GM21825 (cell line): ENCODE measurements around the gene CAPN5.

Experiments used
- ATAC-seq: cut with Tn5 transposase; IDR thresholded peaks from one replicate; pipeline ENCODE4 v1.9.1; 2021; ENCODE audit warnings: mild to moderate bottlenecking, moderate library complexity; ENCODE audit not compliant: unreplicated experiment

CAPN5 gene

DNA sequence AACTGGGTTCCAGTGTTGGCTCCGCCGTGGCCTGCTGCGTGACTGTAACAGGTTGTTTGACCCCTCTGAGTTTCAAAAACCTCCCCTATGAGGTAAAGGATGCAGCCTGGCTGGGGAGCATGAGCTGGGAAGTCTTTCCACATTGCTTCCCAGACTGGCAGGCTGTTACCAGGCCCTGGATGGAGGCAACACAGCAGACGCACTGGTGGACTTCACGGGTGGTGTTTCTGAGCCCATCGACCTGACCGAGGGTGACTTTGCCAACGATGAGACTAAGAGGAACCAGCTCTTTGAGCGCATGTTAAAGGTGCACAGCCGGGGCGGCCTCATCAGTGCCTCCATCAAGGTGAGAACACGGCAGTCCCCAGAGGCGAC is 47.3 kb downstream of the CAPN5 start:
- no peak for ATAC-seq

DNA sequence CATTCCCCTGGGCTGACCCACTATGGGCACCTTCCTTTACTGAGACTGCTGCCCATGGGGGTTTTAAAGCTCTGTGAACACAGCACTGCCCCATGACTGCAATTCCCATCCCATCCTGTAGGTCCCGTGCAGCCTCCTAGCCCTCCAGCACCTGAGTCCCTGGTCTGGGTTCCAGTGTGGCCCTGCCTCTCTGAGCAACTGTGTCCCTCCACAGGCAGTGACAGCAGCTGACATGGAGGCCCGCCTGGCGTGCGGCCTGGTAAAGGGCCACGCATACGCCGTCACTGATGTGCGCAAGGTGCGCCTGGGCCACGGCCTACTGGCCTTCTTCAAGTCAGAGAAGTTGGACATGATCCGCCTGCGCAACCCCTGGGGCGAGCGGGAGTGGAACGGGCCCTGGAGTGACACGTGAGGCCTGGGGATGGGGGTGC is 48.4 kb downstream of the CAPN5 start:
- no peak for ATAC-seq

DNA sequence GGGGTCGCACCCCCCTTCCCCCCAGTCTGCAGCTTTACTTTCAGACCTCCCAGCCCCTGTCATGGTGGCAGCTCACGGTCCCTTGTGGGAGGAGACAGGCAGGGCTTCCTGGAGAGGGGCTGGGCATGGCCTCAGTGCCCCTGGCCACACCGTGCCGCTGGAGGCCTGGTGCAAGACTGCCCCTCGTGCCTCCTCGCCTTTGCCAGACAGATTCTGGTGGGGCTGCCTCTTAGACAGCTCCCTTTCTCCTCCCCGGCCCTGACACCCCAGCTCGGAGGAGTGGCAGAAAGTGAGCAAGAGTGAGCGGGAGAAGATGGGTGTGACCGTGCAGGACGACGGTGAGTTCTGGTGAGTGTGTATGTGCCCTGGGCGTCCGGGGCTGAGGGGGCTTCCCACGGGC is 49.2 kb downstream of the CAPN5 start:
- ATAC-seq, result no peak

DNA sequence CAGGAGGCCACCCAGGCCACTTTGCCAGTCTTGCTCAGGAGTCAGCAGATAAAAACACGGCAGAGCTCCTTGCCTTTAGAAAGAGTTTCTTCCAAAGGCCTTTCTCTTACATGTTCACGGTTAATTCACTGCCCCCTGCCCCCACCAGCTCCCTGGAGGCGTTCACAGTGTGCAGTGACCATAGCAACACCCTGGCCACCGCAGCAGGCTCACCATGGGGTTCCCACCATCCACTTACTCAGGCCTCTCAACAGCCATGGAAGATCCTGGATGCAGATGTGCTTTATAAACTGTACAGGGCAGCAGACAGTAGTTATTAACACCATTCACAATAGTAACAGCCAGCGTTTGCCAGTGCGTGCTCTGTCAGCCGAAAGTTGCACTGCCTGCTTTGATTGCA is 50.7 kb downstream of the CAPN5 start:
- ATAC-seq, result no peak

- no peak for ATAC-seq
These were observed 51.3 kb downstream of the CAPN5 start for GRCh38 chr11:77118086-77118485.

- ATAC-seq, result no peak
These were observed 52.2 kb downstream of the CAPN5 start for GRCh38 chr11:77118971-77119370.

- ATAC-seq, result no peak
These were observed 52.8 kb downstream of the CAPN5 start for GRCh38 chr11:77119531-77119936.

GRCh38 chr11:77120571-77120970 is 53.8 kb downstream of the CAPN5 start:
- ATAC-seq, result no peak

- no peak for ATAC-seq
These were observed 54.4 kb downstream of the CAPN5 start for GRCh38 chr11:77121096-77121640.

DNA sequence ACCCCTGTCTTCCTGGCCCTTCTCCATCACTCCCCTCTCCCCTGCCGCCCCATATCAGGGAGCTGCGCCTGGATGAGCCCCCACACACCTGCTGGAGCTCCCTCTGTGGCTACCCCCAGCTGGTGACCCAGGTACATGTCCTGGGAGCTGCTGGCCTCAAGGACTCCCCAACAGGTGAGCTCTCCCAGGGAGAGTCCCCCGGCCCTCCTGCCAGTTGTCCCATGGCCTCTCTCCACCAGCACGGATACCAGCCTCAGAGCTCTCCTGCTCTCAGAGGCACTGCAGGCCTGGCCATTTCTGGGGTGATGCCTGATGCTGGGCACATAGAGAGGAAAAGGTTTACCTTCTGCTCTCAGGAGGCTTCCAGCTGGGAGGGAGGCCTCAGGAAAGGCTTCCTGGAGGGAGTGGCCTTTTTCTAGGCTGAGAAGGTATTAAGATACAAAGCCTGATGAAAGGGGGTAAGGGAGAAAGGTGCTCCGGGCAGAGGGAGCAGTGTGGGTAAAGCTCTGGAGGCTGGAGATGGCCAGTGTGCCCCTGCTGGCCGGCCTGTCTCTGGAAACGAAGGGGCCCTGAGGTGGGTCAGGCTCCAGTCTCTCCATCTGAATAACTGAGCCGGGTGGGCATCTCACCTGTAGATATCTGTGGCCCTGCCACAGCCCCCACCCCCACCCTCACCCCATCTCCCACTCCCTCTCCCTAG is 55.3 kb downstream of the CAPN5 start:
- ATAC-seq, result no peak

DNA sequence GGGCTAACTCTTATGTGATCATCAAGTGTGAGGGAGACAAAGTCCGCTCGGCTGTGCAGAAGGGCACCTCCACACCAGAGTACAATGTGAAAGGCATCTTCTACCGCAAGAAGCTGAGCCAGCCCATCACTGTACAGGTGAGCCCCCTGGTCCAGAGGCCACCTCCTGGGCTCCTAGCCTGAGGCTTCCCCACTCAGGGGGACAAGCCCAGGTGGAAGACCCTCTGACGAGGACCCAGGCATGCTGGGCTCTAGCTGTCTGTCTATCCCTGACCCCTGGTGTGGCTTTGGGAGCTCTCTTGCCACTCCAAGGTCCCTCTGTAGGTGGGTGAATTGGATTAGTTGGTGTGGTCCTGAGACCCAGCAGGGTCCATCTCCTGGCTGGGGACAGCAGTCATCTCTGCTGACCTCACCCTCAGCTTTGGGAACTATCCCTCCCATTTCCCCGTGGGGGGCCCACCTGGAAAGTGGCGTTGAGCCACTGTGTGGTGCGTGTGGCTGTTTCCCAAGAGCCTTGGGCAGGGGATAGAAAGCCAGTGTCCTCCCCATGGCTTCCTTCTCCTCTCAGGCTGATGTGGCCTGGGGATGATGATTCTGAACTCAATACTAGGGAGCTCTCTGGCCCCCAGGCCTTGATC is 55.9 kb downstream of the CAPN5 start:
- ATAC-seq, result no peak

DNA sequence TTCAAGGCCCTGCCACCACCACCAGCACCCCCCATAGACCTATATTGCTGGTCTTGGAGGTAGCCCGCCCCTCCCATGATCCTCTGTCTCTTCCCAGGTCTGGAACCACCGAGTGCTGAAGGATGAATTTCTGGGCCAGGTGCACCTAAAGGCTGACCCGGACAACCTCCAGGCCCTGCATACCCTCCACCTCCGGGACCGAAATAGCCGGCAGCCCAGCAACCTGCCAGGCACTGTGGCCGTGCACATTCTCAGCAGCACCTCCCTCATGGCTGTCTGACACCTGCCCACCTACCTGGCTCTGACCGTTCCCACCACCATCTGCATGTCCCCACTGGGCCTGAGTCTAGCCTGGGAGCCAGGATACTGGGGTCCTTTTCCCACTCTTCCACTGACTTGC is 56.8 kb downstream of the CAPN5 start:
- no peak for ATAC-seq

- no peak for ATAC-seq
These were observed 57.3 kb downstream of the CAPN5 start for GRCh38 chr11:77124041-77124440.

DNA sequence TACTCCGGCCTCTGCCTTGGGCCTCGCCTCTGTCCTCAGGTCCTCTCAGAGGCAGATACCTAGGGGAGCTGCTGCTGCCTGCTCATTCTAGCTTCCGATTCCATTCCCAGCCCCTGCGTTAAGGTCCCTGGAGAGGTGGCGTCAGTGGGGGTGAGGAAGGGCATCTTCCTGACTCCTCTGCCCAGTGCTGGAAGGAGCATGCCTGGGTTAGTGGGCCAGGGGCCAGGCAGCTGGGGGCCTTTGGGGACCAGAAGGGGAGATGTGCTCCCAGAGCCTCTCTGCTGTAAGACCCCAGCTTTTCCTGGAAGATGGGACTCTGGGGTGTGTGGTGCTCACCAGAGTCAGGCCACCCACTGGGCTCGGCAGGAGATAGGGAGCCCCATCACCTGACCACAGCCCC is 57.7 kb downstream of the CAPN5 start:
- no peak for ATAC-seq

DNA sequence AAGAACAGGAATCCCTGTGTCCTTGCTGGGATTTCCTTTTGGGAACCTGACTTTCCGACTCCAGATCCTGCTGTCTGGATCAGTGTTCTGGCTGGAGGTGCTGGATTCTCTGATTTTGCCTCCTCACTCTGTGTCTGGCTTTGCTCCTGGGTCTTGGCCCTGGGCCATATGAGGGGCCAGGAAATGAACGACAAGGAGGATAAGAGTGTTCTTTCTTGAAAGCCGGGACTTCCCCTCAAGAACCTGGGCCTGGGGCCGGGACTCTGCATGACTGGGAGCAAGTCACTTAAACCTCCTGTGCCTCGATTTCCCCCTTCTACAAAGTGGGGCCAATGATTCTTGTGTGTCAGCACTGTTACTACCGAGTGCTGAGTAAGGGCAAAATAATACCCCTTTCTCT is 58.4 kb downstream of the CAPN5 start:
- no peak for ATAC-seq

DNA sequence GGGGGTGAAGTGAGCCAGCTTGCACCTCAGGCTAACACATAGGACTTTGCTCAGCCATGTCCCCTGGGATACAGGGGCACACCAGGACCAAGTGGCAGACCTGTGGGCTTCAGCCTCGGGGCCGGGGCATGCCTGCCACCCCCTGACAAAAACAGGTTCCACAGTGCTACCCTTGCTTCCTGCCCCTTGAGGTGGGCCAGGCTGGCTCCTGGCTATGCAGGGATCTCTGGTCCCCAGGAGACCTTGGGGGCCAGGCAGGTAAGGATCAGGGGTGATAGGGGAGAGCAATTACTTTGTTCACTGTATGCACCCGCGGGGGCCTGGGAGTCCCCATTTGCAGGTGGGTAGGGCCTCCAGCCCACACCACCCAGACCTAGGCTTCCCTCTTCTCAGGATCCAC is 58.9 kb downstream of the CAPN5 start:
- ATAC-seq, result no peak

DNA sequence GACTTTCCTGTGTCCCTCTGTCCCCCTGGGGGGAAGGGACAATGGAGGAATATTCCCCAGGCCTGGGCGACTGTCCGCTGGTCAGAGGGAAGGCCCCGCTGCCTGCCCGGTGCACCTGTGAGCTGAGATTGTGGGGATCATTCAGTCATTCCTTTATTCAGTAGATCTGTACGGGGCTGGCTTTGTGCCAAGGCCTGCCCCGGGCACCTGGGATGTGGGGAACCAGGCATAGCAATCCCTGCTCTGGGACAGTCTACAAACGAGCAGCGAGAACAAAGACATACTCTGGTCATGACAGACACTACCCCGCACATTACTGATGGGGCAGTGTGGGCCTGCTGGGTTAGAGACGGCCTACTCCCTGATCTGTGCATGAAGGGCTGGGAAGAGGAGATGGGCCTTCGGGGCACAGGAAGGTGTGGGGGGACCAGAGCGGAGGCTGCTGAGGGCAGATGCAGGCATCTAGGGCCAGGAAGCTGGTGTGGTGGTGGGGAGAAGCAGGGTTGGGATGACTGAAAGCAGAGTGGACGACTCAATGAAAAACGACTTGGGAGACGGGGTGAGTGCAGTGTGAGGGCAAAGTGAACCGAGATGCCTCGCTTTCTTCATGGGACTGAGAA is 59.5 kb downstream of the CAPN5 start:
- no peak for ATAC-seq

DNA sequence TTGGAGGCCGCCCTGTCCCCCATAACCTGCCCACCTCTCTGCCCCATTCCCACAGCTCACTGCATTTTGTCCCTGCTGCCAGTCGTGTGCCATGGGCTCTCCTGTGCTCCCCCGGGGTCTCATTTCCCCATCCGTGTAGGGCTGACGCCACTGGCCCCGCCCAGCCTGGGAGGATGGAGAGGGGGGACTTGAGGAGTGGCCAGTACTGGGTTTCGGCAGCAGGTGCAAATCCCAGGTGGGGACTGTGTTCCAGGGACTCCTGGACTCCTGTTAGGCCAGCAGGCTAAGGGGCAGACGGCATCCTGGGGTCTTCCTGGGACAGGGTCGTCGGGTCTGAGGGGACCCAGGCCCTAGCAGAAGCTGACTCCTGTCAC is 60.1 kb downstream of the CAPN5 start:
- no peak for ATAC-seq

- ATAC-seq, result no peak
These were observed 60.6 kb downstream of the CAPN5 start for GRCh38 chr11:77127235-77127911.

DNA sequence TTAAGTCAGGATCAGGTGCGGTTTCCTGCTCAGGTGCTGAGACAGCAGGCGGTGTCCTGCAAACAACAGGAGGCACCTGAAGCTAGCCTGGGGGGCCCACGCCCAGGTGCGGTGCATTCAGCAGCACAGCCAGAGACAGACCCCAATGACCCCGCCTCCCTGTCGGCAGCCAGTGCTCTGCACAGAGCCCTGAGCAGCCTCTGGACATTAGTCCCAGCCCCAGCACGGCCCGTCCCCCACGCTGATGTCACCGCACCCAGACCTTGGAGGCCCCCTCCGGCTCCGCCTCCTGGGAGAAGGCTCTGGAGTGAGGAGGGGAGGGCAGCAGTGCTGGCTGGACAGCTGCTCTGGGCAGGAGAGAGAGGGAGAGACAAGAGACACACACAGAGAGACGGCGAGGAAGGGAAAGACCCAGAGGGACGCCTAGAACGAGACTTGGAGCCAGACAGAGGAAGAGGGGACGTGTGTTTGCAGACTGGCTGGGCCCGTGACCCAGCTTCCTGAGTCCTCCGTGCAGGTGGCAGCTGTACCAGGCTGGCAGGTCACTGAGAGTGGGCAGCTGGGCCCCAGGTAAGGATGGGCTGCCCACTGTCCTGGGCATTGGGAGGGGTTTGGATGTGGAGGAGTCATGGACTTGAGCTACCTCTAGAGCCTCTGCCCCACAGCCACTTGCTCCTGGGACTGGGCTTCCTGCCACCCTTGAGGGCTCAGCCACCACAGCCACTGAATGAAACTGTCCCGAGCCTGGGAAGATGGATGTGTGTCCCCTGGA is 61.3 kb downstream of the CAPN5 start, which contains the start of gene MYO7A:
Gene MYO7A (plus strand): TSS at position 327 of the 772 bp plus-strand sequence. CDS start 2,389 bp downstream, outside the sequence.
- ATAC-seq, result no peak
